IPS-18a (cell line): ENCODE results near the gene GARNL3.

ENCODE experiments used
- H3K27ac ChIP-seq: one replicate; pipeline ENCODE4 v1.5.1; 2013; ENCODE audit warnings: low read length
- H3K27me3 ChIP-seq: one replicate; pipeline ENCODE4 v1.6.1; 2013; ENCODE audit warnings: mild to moderate bottlenecking, low read length; ENCODE audit not compliant: control insufficient read depth, insufficient read depth
- H3K36me3 ChIP-seq: one replicate; pipeline ENCODE4 v1.6.1; 2013; ENCODE audit warnings: low read depth, low read length; ENCODE audit not compliant: control insufficient read depth
- H3K4me1 ChIP-seq: one replicate; pipeline ENCODE4 v1.6.1; 2013; ENCODE audit warnings: low read depth, low read length; ENCODE audit not compliant: control insufficient read depth
- H3K4me3 ChIP-seq: one replicate; pipeline ENCODE4 v1.5.1; 2013; ENCODE audit warnings: low read length
- H3K9ac ChIP-seq: one replicate; pipeline ENCODE4 v1.6.1; 2013; ENCODE audit warnings: mild to moderate bottlenecking, low read length, moderate library complexity
- H3K9me3 ChIP-seq: one replicate; pipeline ENCODE4 v1.6.1; 2013; ENCODE audit warnings: low read depth, low read length; ENCODE audit not compliant: control insufficient read depth

Gene GARNL3

GRCh38 chr9:127244609-127245601 lies 19.7 kb upstream of the GARNL3 start:
- peak overlapping the region; percentile 48 for H3K9ac ChIP-seq

GRCh38 chr9:127245637-127246164 lies 18.9 kb upstream of the GARNL3 start:
- peak overlapping the region; percentile 48 for H3K9ac ChIP-seq
- no peaks in the 10 kb centered on the region for H3K9me3 ChIP-seq
- peaks cover 26% of the 10 kb centered on the region for H3K4me1 ChIP-seq
- H3K4me3 ChIP-seq = peak overlapping the region; percentile 90
- H3K27ac ChIP-seq = no peak overlapping the region
- no peaks in the 10 kb centered on the region for H3K36me3 ChIP-seq
- no peaks in the 10 kb centered on the region for H3K27me3 ChIP-seq

More at GRCh38 chr9:127244609-127245601, 19.7 kb upstream of the GARNL3 start:
- Histone ChIP-seq H3K27ac (no peak overlapping the region), H3K4me3 (peak overlapping the region; percentile 90), H3K27me3 (no peaks in the 10 kb centered on the region), H3K36me3 (no peaks in the 10 kb centered on the region), H3K4me1 (peaks cover 26% of the 10 kb centered on the region), H3K9me3 (no peaks in the 10 kb centered on the region)

GRCh38 chr9:127248241-127248640 lies 16.3 kb upstream of the GARNL3 start:
- Histone ChIP-seq H3K27me3 (no peaks in the 10 kb centered on the region), H3K4me3 (no peak overlapping the region), H3K9ac (no peak overlapping the region), H3K4me1 (peaks cover 19% of the 10 kb centered on the region), H3K9me3 (no peaks in the 10 kb centered on the region), H3K36me3 (no peaks in the 10 kb centered on the region), H3K27ac (no peak overlapping the region)

GRCh38 chr9:127249877-127250276 lies 14.7 kb upstream of the GARNL3 start:
- no peaks in the 10 kb centered on the region for H3K27me3 ChIP-seq
- peaks cover 25% of the 10 kb centered on the region for H3K4me1 ChIP-seq
- H3K9me3 ChIP-seq = no peaks in the 10 kb centered on the region
- no peak overlapping the region for H3K4me3 ChIP-seq
- no peak overlapping the region for H3K27ac ChIP-seq
- no peaks in the 10 kb centered on the region for H3K36me3 ChIP-seq
- H3K9ac ChIP-seq = no peak overlapping the region

- no peak overlapping the region for H3K4me3 ChIP-seq
These were observed 13.6 kb upstream of the GARNL3 start for GRCh38 chr9:127250896-127251391.

GRCh38 chr9:127252410-127253318 lies 11.9 kb upstream of the GARNL3 start:
- no peak overlapping the region for H3K27ac ChIP-seq
- H3K27me3 ChIP-seq = no peaks in the 10 kb centered on the region
- no peak overlapping the region for H3K4me3 ChIP-seq
- peaks cover 31% of the 10 kb centered on the region for H3K4me1 ChIP-seq
- H3K9ac ChIP-seq = no peak overlapping the region
- H3K36me3 ChIP-seq = no peaks in the 10 kb centered on the region
- no peaks in the 10 kb centered on the region for H3K9me3 ChIP-seq

More at GRCh38 chr9:127250896-127251391, 13.6 kb upstream of the GARNL3 start:
- Histone ChIP-seq H3K9me3 (no peaks in the 10 kb centered on the region), H3K27me3 (no peaks in the 10 kb centered on the region), H3K27ac (no peak overlapping the region), H3K4me1 (peaks cover 27% of the 10 kb centered on the region), H3K9ac (no peak overlapping the region), H3K36me3 (no peaks in the 10 kb centered on the region)

- H3K36me3 ChIP-seq = no peaks in the 10 kb centered on the region
- H3K27me3 ChIP-seq = no peaks in the 10 kb centered on the region
- H3K4me1 ChIP-seq = peaks cover 31% of the 10 kb centered on the region
- H3K27ac ChIP-seq = no peak overlapping the region
- no peaks in the 10 kb centered on the region for H3K9me3 ChIP-seq
- no peak overlapping the region for H3K4me3 ChIP-seq
- H3K9ac ChIP-seq = no peak overlapping the region
These were observed 11.1 kb upstream of the GARNL3 start for GRCh38 chr9:127253446-127253845.

GRCh38 chr9:127255692-127256091 lies 8.9 kb upstream of the GARNL3 start:
- H3K4me3 ChIP-seq = no peak overlapping the region
- no peak overlapping the region for H3K27ac ChIP-seq
- no peaks in the 10 kb centered on the region for H3K9me3 ChIP-seq
- H3K27me3 ChIP-seq = no peaks in the 10 kb centered on the region
- no peaks in the 10 kb centered on the region for H3K36me3 ChIP-seq
- peaks cover 31% of the 10 kb centered on the region for H3K4me1 ChIP-seq
- no peak overlapping the region for H3K9ac ChIP-seq

- Histone ChIP-seq H3K9me3 (no peaks in the 10 kb centered on the region), H3K4me3 (no peak overlapping the region), H3K9ac (no peak overlapping the region), H3K36me3 (no peaks in the 10 kb centered on the region), H3K4me1 (peaks cover 31% of the 10 kb centered on the region), H3K27me3 (no peaks in the 10 kb centered on the region), H3K27ac (no peak overlapping the region)
These were observed 8.2 kb upstream of the GARNL3 start for GRCh38 chr9:127256324-127256723.

GRCh38 chr9:127258606-127259471 lies 5.7 kb upstream of the GARNL3 start:
- Histone ChIP-seq H3K27me3 (no peaks in the 10 kb centered on the region), H3K9ac (no peak overlapping the region), H3K4me3 (no peak overlapping the region), H3K4me1 (peaks cover 16% of the 10 kb centered on the region), H3K27ac (no peak overlapping the region), H3K36me3 (no peaks in the 10 kb centered on the region), H3K9me3 (no peaks in the 10 kb centered on the region)
